HG02852 (cell line): ENCODE data around the gene GAD2.

Experiments used
- ATAC-seq: cut with Tn5 transposase; IDR thresholded peaks from one replicate; pipeline ENCODE4 v1.9.1; 2021; ENCODE audit warnings: mild to moderate bottlenecking, moderate library complexity; ENCODE audit not compliant: unreplicated experiment

The GAD2 gene

DNA sequence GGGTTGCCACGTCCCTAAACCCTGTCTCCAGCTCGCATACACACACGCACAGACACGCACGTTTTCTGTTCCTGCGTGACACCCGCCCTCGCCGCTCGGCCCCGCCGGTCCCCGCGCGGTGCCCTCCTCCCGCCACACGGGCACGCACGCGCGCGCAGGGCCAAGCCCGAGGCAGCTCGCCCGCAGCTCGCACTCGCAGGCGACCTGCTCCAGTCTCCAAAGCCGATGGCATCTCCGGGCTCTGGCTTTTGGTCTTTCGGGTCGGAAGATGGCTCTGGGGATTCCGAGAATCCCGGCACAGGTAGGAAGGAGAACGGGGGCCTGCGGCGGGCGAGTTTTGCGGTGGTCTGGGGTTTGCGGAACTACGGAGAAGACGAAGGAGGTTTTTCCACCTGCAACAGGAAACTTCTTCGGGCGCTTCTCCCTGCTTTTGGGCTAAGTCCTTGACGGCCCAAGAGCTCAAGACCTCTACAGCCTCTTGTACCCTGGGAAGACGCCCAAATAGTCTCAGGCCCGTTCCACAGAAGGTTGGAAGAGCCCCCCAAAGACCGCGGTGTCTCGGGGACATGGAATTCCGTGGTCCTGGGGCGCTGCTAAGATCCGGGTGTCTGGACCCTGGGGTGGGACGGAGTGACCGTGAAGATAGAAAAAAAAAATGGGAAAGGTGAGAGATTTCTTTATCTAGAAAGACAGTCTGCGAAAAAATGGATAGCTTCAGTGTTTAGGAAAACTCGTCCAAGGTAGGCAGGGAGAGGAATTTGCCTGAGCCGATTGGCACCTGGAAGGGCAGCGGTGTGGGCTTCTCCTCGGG is at the start of gene GAD2:
TSS of gene GAD2 (plus strand) at position 190 of the 811 bp plus-strand sequence. CDS start at position 226, 36 bp downstream.
- no peak for ATAC-seq

DNA sequence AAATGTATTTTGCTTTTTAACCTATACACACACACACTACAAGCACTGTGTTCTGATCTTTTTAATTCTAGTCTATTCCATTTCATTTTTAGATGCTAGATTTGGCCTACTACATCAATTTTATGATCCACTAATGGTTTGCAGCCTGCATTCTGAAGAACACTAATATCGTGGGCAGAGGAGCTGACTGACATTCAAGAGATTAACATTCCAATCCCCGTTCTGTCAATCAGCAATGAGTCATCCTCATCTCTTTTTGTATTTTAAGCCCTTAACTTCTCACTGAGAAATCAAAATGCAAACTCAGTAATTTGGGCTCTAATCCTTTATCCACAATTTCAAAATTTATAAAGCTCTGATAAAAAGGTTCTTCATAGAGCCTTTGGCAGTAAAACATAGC is 47.1 kb upstream of the GAD2 start:
- no peak for ATAC-seq

GRCh38 chr10:26172131-26172530 is 44.4 kb upstream of the GAD2 start:
- ATAC-seq, result no peak

GRCh38 chr10:26173837-26174236 is 42.7 kb upstream of the GAD2 start:
- ATAC-seq, result no peak

DNA sequence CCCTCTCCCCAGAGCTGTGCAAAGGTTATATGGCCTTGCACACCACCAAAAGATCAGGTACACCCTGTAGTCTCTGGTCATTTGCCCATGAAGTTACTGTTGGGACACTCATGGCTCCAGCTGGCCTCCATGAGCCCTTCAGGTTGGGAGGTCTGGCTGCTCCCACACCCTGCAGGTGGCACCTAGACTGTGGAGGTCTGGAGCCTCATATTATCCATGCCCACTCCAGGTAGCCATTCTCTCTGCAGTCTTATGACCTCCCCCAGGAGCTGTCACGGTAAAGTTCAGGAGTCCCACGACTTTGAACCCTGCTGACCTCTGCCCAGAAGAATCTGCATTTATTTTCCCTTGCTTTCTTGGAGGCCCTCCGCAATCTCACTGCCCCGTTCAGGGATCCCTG is 39.2 kb upstream of the GAD2 start:
- ATAC-seq, result no peak

DNA sequence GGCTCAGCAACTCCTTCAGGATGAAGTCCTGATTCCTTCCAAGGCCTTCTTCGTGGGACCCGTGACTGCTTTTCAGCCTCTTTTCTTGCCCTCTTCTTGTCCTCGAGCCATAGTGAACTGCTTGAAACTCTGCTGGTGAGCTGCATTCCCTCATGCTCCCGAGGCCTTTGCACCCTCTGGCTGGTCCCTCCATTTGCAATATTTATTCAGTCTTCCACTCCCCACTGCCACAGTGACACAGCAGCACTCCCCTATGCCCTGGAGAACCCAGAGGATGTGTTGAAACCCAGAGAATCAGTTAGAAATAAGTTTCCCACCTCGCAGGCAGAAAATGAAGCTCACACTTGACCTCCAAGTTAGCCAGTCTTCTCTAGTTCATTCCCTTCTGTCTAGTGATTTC is 22.3 kb upstream of the GAD2 start:
- no peak for ATAC-seq

- ATAC-seq, result no peak
These were observed 19.3 kb upstream of the GAD2 start for GRCh38 chr10:26197248-26197647.

DNA sequence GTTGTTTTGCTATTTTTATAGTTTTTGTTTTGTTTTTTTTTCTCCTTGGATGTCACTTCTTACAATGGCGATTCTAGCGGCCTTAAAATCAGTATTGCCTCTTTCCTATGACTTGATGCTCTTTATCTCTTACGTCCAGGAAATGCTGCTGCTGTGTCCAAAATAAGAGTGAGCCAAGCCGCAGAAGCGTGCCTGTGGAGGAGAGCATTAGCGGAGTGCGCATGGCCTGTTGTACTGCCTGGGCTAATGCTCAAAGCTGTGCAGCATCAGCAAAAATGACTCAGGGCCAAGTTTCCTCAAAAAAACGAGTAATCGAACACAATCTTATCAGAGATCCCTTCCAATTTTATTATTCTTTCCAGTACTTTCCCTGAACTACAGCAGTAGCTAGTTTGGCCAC is 18.5 kb upstream of the GAD2 start:
- no peak for ATAC-seq

- no peak for ATAC-seq
These were observed 16.7 kb upstream of the GAD2 start for GRCh38 chr10:26199841-26200240.

DNA sequence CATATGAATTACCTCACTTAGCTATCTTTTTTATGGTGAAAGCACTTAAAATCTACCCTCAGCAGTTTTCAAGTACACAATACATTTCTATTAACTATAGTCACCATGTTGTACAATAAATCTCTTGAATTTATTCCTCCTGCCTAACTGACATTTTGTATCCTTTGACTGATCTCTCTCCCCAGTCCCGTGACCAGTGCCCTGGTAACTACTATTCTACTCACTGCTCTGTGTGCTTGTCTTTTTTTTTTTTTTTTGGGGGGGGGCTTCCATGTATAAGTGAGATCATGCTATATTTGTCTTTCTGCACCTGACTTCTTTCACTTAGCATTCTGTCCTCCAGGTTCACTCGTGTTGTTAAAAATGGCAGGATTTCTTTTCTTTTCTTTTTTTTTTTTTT is 11.4 kb upstream of the GAD2 start:
- ATAC-seq, result no peak

DNA sequence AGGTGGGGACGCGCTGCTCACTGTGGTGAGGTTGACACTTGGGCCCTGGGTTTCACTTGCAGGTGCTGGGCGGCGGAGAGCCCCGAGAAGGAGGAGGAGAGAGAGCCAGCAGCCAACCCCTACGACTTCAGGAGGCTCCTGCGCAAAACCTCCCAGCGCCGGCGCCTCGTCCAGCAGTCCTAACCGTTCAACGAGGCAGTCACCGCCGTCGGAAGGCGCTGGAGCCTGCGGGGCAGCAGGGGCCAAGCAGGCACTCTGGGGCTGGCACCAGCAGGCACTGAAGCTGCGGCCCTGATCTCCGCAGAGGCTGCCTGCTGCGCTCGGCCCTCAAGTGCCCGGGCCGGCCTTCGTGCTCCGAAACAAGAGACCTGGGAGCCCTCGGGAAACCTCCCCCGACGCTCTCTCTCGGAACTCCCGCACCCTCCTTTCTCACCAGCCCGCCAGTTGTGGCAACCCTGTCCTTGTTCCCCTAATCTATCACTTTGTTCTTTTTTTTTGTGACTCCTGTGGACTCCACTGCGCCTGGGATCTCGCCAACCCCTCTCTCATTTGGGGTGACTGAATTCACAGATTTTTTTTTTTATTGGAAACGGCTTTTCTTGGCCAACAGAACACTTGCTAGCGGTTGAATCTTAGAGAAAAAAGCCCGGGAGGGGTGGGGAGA is 4.7 kb upstream of the GAD2 start:
- ATAC-seq, result no peak

DNA sequence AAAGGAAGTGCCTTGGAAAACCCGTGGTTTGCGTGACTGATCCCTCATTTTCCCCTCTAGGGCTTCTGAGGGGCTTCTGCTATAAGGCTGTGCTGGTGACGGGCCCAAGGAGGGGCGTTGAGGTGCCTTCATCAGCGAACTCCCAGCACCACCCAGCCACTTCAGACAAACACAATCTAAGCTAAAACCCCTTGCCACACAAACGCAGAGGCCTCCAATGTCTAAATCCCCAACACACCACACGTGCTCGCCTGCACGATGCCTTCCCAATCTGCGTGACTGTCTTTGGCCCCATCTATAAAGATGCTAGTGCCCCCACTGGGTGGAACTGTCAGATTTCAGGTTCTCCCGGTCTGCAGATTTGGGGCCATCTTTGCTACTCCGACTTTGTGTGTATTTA is 4.1 kb upstream of the GAD2 start:
- no peak for ATAC-seq

- ATAC-seq, result no peak
These were observed 3.3 kb upstream of the GAD2 start for GRCh38 chr10:26213157-26213800.

DNA sequence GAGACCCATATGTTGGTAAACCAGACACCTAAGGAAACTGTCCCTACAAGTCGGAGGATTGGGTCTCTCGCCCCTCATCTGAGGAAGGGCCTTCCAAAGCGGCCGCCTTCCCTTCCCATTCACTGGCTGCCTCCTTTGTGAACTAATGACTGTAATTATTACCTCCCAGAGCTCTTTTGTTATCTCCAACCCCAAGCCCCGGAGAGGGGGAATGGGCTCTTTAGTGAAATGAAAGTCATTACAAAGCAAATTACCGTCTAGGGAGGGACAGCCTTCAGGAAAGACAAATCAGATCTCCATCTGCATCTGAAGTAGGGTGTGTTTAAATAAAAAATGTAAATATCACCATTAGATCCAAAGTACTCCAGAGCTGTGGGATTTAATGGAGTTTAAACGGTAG is 2.6 kb upstream of the GAD2 start:
- ATAC-seq, result no peak

DNA sequence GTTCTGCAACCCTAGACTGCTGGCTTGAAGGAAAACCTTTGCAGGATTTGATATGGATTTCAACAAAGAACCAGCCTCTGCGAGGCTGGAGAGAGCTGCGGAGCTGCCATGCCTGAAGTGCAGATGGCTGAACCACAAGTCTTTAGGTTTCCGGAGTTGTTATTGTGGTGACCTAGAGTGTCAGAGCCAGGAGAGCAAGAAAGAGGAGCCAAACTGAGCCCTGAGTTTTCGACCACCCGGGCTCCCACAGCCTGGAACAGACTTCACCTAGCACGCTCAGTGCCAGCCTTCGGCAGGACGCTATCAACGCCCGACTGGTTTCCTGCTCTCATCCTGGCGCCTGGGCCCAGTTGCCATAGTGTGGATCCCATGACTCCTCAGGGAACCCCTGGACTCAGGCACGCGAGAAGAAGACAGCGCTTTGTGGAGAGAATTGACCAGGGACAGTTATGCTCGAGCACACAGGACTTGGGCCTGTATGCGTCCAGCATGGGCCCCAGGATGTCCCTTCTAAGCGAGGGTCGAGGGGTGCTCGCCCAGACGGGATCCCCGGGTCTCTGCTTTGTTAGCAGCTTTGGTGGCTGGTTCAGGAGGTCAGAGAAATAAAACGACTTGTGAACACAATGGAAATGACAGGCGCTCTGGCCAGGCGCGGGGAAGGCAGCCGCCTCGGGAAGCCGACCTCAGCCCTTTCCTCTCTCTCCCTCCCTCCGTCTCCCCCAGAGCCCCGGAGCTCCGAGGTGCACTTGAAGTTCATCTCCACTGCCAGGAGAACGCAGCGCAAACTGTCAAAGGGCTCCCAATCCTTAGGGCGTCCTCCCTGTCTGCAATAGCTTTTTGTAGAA is 1.8 kb upstream of the GAD2 start:
- ATAC-seq, result no peak

DNA sequence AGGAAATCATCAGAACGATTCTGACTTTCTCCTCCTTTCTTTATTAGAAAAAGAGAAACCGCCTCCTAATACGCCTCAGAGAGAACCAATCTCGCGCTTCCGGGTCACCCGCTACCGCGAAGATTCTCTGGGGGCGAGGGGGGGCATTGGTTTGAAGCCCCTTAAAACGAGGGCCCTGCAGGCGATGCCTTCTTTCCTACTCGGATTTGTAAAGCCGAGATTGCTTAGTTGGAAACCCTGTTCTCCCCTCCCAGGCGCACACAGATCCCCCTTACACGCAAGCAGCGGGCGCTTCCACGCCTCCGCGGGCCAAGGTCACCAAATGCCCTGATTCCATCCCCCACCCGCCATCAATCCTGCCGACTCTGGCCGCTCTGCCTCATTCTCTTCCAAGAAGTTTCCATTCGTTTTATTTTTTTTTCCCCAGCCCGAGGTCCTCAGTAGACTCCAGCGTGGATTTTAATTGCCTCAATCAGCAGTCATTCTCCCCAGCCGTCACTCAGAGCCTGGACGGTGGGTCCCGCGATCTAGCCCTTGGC is 1.1 kb upstream of the GAD2 start:
- no peak for ATAC-seq

- no peak for ATAC-seq
These were observed 514 bp upstream of the GAD2 start for GRCh38 chr10:26215935-26216584.

GRCh38 chr10:26217396-26218086 is 967 bp downstream of the GAD2 start:
- no peak for ATAC-seq

DNA sequence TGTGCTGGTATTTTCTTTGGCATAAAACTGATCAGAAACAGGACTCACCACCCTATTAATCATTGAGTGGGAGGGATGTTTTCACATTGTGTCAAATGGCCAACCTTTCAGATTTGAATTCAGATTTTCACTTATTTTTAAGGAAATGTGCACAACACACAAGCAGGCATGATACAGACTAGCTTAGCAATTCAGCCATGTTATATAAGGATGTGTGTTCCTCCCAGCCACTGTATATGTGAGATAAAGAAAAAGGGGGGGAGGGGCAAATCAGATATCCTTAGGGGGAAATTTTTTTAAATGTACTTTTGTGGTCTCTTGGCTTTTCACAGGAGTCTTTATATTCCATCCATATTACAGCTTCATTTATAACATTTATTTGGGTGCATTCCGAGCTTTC is 3.1 kb downstream of the GAD2 start:
- ATAC-seq, result no peak

GRCh38 chr10:26220901-26221300 is 4.3 kb downstream of the GAD2 start:
- ATAC-seq, result no peak
